CD4-positive, CD25-positive, alpha-beta regulatory T cell (primary cell): Measurements from ENCODE around the gene DPP7. TPM values are rescaled to one million over a fixed set of nuclear protein-coding genes. Genes with fewer than 3 reads are reported as not detected.

Experiments
- ATAC-seq, 2 donors: fragments of 150-1000 bp; cut with Tn5 transposase; one replicate each; pipeline ENCODE4 v1.10.0; 2021; ENCODE audit warnings: low read depth in 2 of 2, moderate number of reproducible peaks in 2 of 2, moderate library complexity in 1 of 2
- DNase-seq, 3 donors: peaks; one replicate each; pipeline versions ENCODE4 v3.0.0 to v3.0.0-alpha.2; 2012 to 2022; ENCODE audit warnings: mixed read lengths in 1 of 3
- H3K27ac ChIP-seq: one replicate; pipeline ENCODE4 v1.7.0; 2013; ENCODE audit warnings: mild to moderate bottlenecking, low read length; ENCODE audit not compliant: insufficient read depth, poor library complexity, severe bottlenecking
- H3K27me3 ChIP-seq: one replicate; pipeline ENCODE4 v1.7.0; 2013; ENCODE audit warnings: low read length; ENCODE audit not compliant: control insufficient read depth, insufficient read depth
- H3K36me3 ChIP-seq: one replicate; pipeline ENCODE4 v1.7.0; 2013; ENCODE audit warnings: mild to moderate bottlenecking, low read length, moderate library complexity; ENCODE audit not compliant: control insufficient read depth, insufficient read depth
- H3K4me1 ChIP-seq: 2 replicates; pipeline ENCODE4 v1.7.0; 2013; ENCODE audit warnings: mild to moderate bottlenecking, low read length; ENCODE audit not compliant: insufficient read depth, control insufficient read depth, poor library complexity, severe bottlenecking
- H3K4me3 ChIP-seq: one replicate; pipeline ENCODE4 v1.7.0; 2013; ENCODE audit warnings: low read depth, mild to moderate bottlenecking, low read length, moderate library complexity
- H3K9me3 ChIP-seq, 2 experiments: 1 replicate in 1 of 2; 2 replicates in 1 of 2; pipeline ENCODE4 v1.7.0; 2013; ENCODE audit warnings: low read length in 2 of 2, mild to moderate bottlenecking in 1 of 2, moderate library complexity in 1 of 2; ENCODE audit not compliant: control insufficient read depth in 2 of 2
- H3K27ac Mint-ChIP-seq, 3 donors: one replicate each; pipeline ENCODE4 v1.8.0; 2020 to 2022; ENCODE audit warnings: mild to moderate bottlenecking in 3 of 3, mixed read lengths in 3 of 3, moderate library complexity in 2 of 3
- H3K27me3 Mint-ChIP-seq: one replicate; pipeline ENCODE4 v1.8.0; 2022; ENCODE audit warnings: mild to moderate bottlenecking, mixed read lengths
- H3K36me3 Mint-ChIP-seq: one replicate; pipeline ENCODE4 v1.8.0; 2020; ENCODE audit warnings: mixed read lengths
- H3K4me1 Mint-ChIP-seq, 4 donors: one replicate each; pipeline ENCODE4 v1.8.0; 2020 to 2022; ENCODE audit warnings: mixed read lengths in 4 of 4, mild to moderate bottlenecking in 1 of 4
- H3K4me3 Mint-ChIP-seq, 4 donors: one replicate each; pipeline ENCODE4 v1.8.0; 2020 to 2022; ENCODE audit warnings: mild to moderate bottlenecking in 4 of 4, mixed read lengths in 4 of 4, moderate library complexity in 3 of 4
- H3K9me3 Mint-ChIP-seq, 7 donors: one replicate each; pipeline ENCODE4 v1.8.0; 2020 to 2022; ENCODE audit warnings: mixed read lengths in 7 of 7, mild to moderate bottlenecking in 3 of 7, moderate library complexity in 2 of 7
- polyA plus RNA-seq, 4 donors: library from polyadenylated mRNA; unstranded; fragments of 300-500 nt; fragmentation: Illumina TruSeq; gene quantifications; one replicate each; pipeline ENCODE4 v1.2.3, GENCODE V29; 2021
- total RNA-seq: library from RNA; stranded (reverse); gene quantifications from one replicate; pipeline ENCODE4 v1.2.3, GENCODE V29; 2022

Gene DPP7
- total and polyA plus RNA-seq, 5 donors from 2014 or later = 119 to 343 (median 156) TPM

DNA sequence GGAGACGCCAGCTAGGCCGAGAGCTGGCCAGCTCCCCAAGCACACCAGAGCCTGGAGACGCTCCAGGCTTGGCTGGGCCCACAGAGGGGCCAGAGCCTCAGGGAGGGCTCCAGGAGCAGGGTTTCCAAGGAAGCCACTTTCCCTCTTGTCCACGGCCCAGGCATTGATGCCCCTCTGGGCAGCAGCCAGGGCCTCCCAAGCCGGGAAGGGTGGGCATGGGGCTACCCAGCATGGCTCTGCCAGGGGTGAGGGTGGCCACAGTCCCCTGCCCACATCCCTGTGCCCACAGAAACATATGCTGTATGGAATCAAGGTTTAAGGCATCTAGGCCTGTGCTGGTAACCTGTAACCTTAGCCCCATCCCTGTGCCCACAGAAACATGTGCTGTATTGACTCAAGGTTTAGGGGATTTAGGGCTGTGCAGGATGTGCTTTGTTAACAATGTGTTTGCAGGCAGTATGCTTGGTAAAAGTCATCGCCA, 1.5 kb upstream of the DPP7 start:
- Histone ChIP-seq H3K4me1 (peaks cover 15% of the 10 kb centered on the region), H3K27ac (no peak overlapping the region), H3K27me3 (no peaks in the 10 kb centered on the region), H3K4me3 (no peak overlapping the region), H3K9me3 (no peaks in the 10 kb centered on the region), H3K36me3 (no peaks in the 10 kb centered on the region)
- ATAC-seq (no peak), DNase-seq (no peak)
- Mint-ChIP-seq H3K27me3 (no peaks in the 10 kb centered on the region), H3K36me3 (no peaks in the 10 kb centered on the region), H3K4me1 (peaks cover 0 to 12% (median 5%) of the 10 kb centered on the region in 4 donors), H3K9me3 (no peaks in the 10 kb centered on the region), H3K4me3 (peak overlapping the region in 3 of 4 donors; percentile 27 to 68 (median 57)), H3K27ac (no peak overlapping the region)

DNA sequence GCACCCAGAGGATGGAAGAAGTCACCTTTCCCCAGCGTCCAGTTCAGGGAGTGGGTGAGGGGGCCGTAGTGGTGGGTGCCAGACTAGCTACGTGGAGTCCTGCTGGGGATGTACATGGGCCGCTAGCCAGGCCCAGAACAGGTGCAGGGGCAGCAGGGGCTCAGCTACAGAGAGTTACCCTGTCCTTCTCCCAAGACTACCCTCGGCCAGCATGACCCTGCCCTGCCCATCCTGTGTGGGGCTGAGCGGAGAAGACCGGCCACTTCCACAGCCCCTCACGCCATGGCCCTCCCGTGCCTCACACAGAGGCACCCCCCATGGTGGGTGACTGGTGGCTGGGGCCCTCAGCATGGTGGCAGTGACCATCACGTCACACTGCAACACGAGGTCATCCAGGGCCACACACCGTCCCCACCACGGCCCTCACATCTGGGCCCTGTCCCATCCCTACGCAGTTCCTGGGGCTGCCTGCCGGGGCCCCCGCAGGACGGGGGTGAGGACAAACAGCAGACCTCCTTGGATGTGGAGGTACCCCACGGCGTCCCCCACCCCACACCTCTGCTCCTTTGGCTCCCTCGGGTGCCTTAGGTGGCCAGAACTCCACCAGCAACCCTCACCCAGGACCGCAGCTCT, 977 bp upstream of the DPP7 start:
- H3K4me3 ChIP-seq = no peak overlapping the region
- H3K27ac Mint-ChIP-seq = no peak overlapping the region

DNA sequence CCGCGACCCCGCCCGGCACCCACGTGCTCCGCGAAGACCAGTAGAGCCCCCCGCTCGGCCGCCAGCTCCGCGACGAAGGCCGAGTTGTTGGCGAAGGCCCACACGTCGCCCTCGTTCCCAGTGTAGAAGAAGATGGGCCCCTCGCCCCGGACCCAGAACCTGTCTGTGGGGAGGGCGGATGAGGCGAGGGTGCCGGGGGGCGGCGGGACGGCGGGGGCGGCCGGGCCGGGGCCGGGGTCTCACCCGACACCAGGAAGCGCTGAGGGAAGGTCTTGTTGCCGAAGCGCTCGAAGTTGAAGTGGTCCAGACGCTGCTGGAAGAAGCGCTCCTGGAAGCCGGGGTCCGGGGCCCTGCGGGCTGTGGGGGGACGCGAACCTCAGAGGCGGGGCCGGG, 317 bp downstream of the DPP7 start:
- Mint-ChIP-seq H3K36me3 (no peaks in the 10 kb centered on the region), H3K9me3 (no peaks in the 10 kb centered on the region), H3K4me3 (peak overlapping the region in 2 of 4 donors; percentile 53 to 74), H3K4me1 (peaks cover 0 to 13% (median 3%) of the 10 kb centered on the region in 4 donors), H3K27ac (no peak overlapping the region), H3K27me3 (no peaks in the 10 kb centered on the region)
- no peaks in the 10 kb centered on the region for H3K27me3 ChIP-seq
- DNase-seq (no peak), ATAC-seq (peak; percentile 2 to 4)
- H3K36me3 ChIP-seq = no peaks in the 10 kb centered on the region
- H3K4me1 ChIP-seq = peaks cover 15% of the 10 kb centered on the region
- peak overlapping the region; percentile 72 for H3K27ac ChIP-seq
- H3K9me3 ChIP-seq = no peaks in the 10 kb centered on the region
- H3K4me3 ChIP-seq = no peak overlapping the region

More for the DNA sequence above, 977 bp upstream of the DPP7 start:
- Mint-ChIP-seq H3K9me3 (no peaks in the 10 kb centered on the region), H3K36me3 (no peaks in the 10 kb centered on the region), H3K27me3 (no peaks in the 10 kb centered on the region), H3K4me3 (peak overlapping the region in 3 of 4 donors; percentile 27 to 53 (median 38)), H3K4me1 (peaks cover 0 to 15% (median 5%) of the 10 kb centered on the region in 4 donors)
- no peaks in the 10 kb centered on the region for H3K27me3 ChIP-seq
- ATAC-seq (no peak), DNase-seq (no peak)
- H3K27ac ChIP-seq = no peak overlapping the region
- H3K4me1 ChIP-seq = peaks cover 15% of the 10 kb centered on the region
- no peaks in the 10 kb centered on the region for H3K9me3 ChIP-seq
- no peaks in the 10 kb centered on the region for H3K36me3 ChIP-seq

DNA sequence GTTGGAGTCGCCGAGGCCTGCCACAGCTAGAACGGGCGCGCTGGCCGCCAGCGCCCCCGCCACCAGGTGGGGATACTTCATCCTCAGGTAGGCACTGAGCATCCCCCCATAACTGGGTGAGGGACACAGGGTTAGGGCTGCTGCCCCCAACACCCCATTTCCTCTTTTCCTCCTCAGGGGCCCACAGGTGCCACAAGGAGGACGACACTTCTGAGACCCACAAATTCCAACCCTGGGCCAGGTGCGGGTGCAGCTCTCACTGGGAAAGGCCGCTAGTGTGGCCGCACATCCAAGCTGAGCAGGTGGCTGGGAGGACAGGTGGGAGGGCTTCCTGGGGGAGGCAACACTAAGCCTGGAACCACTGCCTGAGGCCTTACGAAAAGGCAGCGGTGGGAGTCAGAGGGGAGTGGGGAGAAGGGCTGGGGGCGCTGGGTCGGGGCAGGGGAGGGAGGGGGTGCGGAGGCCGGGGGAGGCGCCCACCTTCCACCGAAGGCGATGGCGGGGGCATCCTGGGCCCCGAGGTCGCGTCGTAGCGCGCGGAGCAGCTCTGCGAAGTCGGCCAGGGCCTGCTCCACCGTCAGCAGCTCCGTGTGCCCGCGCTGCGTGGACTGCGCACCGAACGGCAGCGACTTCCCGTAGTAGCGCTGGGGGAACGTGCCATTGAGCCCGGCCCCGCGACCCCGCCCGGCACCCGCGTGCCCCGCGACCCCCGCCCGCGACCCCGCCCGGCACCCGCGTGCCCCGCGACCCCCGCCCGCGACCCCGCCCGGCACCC, 961 bp downstream of the DPP7 start:
- Histone ChIP-seq H3K27me3 (no peaks in the 10 kb centered on the region), H3K27ac (no peak overlapping the region), H3K4me1 (peaks cover 15% of the 10 kb centered on the region), H3K4me3 (no peak overlapping the region), H3K36me3 (no peaks in the 10 kb centered on the region), H3K9me3 (no peaks in the 10 kb centered on the region)
- Mint-ChIP-seq H3K4me3 (peak overlapping the region; percentile 44 to 88 (median 80)), H3K36me3 (no peaks in the 10 kb centered on the region), H3K4me1 (peaks cover 0 to 10% (median 0%) of the 10 kb centered on the region in 4 donors), H3K9me3 (no peaks in the 10 kb centered on the region), H3K27ac (no peak overlapping the region), H3K27me3 (no peaks in the 10 kb centered on the region)
- ATAC-seq (peak; percentile 28 to 40), DNase-seq (peak in 2 of 3 donors; percentile 26 to 56)

GRCh38 chr9:137112564-137113384, 1.8 kb downstream of the DPP7 start:
- no peak overlapping the region for H3K27ac Mint-ChIP-seq
- peak overlapping the region; percentile 44 to 88 (median 80) for H3K4me3 Mint-ChIP-seq
- H3K4me1 Mint-ChIP-seq = peaks cover 0 to 10% (median 0%) of the 10 kb centered on the region in 4 donors
- H3K27ac ChIP-seq = no peak overlapping the region
- peaks cover 15% of the 10 kb centered on the region for H3K4me1 ChIP-seq
- H3K27me3 ChIP-seq = no peaks in the 10 kb centered on the region
- no peaks in the 10 kb centered on the region for H3K9me3 ChIP-seq
- H3K27me3 Mint-ChIP-seq = no peaks in the 10 kb centered on the region
- no peaks in the 10 kb centered on the region for H3K9me3 Mint-ChIP-seq
- no peak for DNase-seq
- H3K36me3 ChIP-seq = peaks cover 6% of the 10 kb centered on the region
- H3K4me3 ChIP-seq = no peak overlapping the region
- ATAC-seq = no peak
- H3K36me3 Mint-ChIP-seq = no peaks in the 10 kb centered on the region

- Histone ChIP-seq H3K27ac (no peak overlapping the region), H3K9me3 (no peaks in the 10 kb centered on the region), H3K36me3 (peaks cover 13% of the 10 kb centered on the region), H3K4me1 (peaks cover 15% of the 10 kb centered on the region), H3K27me3 (no peaks in the 10 kb centered on the region), H3K4me3 (no peak overlapping the region)
- no peaks in the 10 kb centered on the region for H3K36me3 Mint-ChIP-seq
- H3K9me3 Mint-ChIP-seq = no peaks in the 10 kb centered on the region
- no peak overlapping the region for H3K27ac Mint-ChIP-seq
- H3K4me3 Mint-ChIP-seq = peak overlapping the region in 1 of 4 donors; percentile 24
- peaks cover 0 to 10% (median 0%) of the 10 kb centered on the region in 4 donors for H3K4me1 Mint-ChIP-seq
- no peak for DNase-seq
- H3K27me3 Mint-ChIP-seq = no peaks in the 10 kb centered on the region
- no peak for ATAC-seq
Measured at GRCh38 chr9:137111788-137112563, 2.6 kb downstream of the DPP7 start.
